Liver (tissue), 9 donors: Measurements from ENCODE around the gene GLRX. TPM values are rescaled to one million over a fixed set of nuclear protein-coding genes. Genes with fewer than 3 reads are reported as not detected.

Source experiments
- DNase-seq: peaks from one replicate; pipeline ENCODE4 v3.0.0-alpha.2; 2017; ENCODE audit warnings: low spot score
- H3K27ac ChIP-seq, 2 donors: one replicate each; pipeline ENCODE4 v1.7.0; 2013; ENCODE audit warnings: inconsistent platforms in 2 of 2, low read length in 2 of 2, control low read depth in 1 of 2, low read depth in 1 of 2, mild to moderate bottlenecking in 1 of 2
- H3K27me3 ChIP-seq, 4 donors: one replicate each; pipeline versions ENCODE4 v1.6.1 to v1.7.0; 2013; ENCODE audit warnings: low read length in 3 of 4, inconsistent platforms in 1 of 4, mild to moderate bottlenecking in 1 of 4, moderate library complexity in 1 of 4; ENCODE audit not compliant: control insufficient read depth in 4 of 4, insufficient read depth in 4 of 4
- H3K36me3 ChIP-seq, 4 donors: one replicate each; pipeline versions ENCODE4 v1.6.1 to v1.7.0; 2013; ENCODE audit warnings: low read length in 3 of 4, mild to moderate bottlenecking in 3 of 4, low read depth in 1 of 4, moderate library complexity in 1 of 4; ENCODE audit not compliant: control insufficient read depth in 4 of 4, insufficient read depth in 3 of 4
- H3K4me1 ChIP-seq, 4 donors: one replicate each; pipeline versions ENCODE4 v1.6.1 to v1.7.0; 2013; ENCODE audit warnings: low read length in 3 of 4, mild to moderate bottlenecking in 3 of 4, moderate library complexity in 1 of 4; ENCODE audit not compliant: control insufficient read depth in 4 of 4, insufficient read depth in 4 of 4
- H3K4me3 ChIP-seq, 3 donors: one replicate each; pipeline versions ENCODE4 v1.6.1 to v1.7.0; 2013; ENCODE audit warnings: low read length in 3 of 3, control low read depth in 1 of 3, low read depth in 1 of 3, mild to moderate bottlenecking in 1 of 3
- H3K9ac ChIP-seq, 2 donors: one replicate each; pipeline ENCODE4 v1.7.0; 2013; ENCODE audit warnings: low read length in 2 of 2, mild to moderate bottlenecking in 2 of 2, moderate library complexity in 2 of 2, control low read depth in 1 of 2, low read depth in 1 of 2
- H3K9me3 ChIP-seq, 4 donors: one replicate each; pipeline versions ENCODE4 v1.6.1 to v1.7.0; 2013; ENCODE audit warnings: low read length in 3 of 4; ENCODE audit not compliant: control insufficient read depth in 4 of 4
- ATF3 ChIP-seq: IDR thresholded peaks from 2 replicates; pipeline ENCODE4 v1.6.1; 2016; ENCODE audit warnings: antibody characterized with exemption
- FOXA1 ChIP-seq: IDR thresholded peaks from 2 replicates; pipeline ENCODE4 v1.6.1; 2016; ENCODE audit warnings: antibody characterized with exemption
- FOXA2 ChIP-seq: IDR thresholded peaks from 2 replicates; pipeline ENCODE4 v1.6.1; 2016; ENCODE audit warnings: antibody characterized with exemption
- GABPA ChIP-seq, 2 donors: IDR thresholded peaks in 1 of 2; conservative IDR thresholded peaks in 1 of 2; 2 replicates each; pipeline ENCODE4 v1.6.1; 2016; ENCODE audit warnings: antibody characterized with exemption in 2 of 2, mild to moderate bottlenecking in 1 of 2, moderate library complexity in 1 of 2
- HNF4A ChIP-seq, 2 donors: conservative IDR thresholded peaks; 2 replicates each; pipeline ENCODE4 v1.6.1; 2016; ENCODE audit warnings: antibody characterized with exemption in 2 of 2, mild to moderate bottlenecking in 2 of 2
- HNF4G ChIP-seq: IDR thresholded peaks from 2 replicates; pipeline ENCODE4 v1.6.1; 2016; ENCODE audit warnings: antibody characterized with exemption
- JUND ChIP-seq, 2 donors: IDR thresholded peaks; 2 replicates each; pipeline ENCODE4 v1.6.1; 2016; ENCODE audit warnings: antibody characterized with exemption in 2 of 2
- MAX ChIP-seq: IDR thresholded peaks from 2 replicates; pipeline ENCODE4 v1.6.1; 2016; ENCODE audit warnings: antibody characterized with exemption
- RAD21 ChIP-seq, 2 donors: IDR thresholded peaks; 2 replicates each; pipeline ENCODE4 v1.6.1; 2016; ENCODE audit warnings: antibody characterized with exemption in 2 of 2, mild to moderate bottlenecking in 2 of 2
- REST ChIP-seq: IDR thresholded peaks from 2 replicates; pipeline ENCODE4 v1.6.1; 2016; ENCODE audit warnings: antibody characterized with exemption, mild to moderate bottlenecking
- RXRA ChIP-seq, 2 donors: IDR thresholded peaks; 2 replicates each; pipeline ENCODE4 v1.6.1; 2017 to 2018; ENCODE audit warnings: antibody characterized with exemption in 2 of 2, mild to moderate bottlenecking in 1 of 2
- SP1 ChIP-seq: IDR thresholded peaks from 2 replicates; pipeline ENCODE4 v1.6.1; 2018; ENCODE audit warnings: antibody characterized with exemption, mild to moderate bottlenecking
- TAF1 ChIP-seq: conservative IDR thresholded peaks from 2 replicates; pipeline ENCODE4 v1.6.1; 2016; ENCODE audit warnings: antibody characterized with exemption, mild to moderate bottlenecking
- WGBS: extraction: QIAGEN DNeasy Blood & Tissue Kit; methylation state at CpG from one replicate; pipeline ENCODE4 v1.1.7; 2013; 5-methylcytosine and 5-hydroxymethylcytosine counted together
- polyA plus RNA-seq, 2 donors: library from polyadenylated mRNA; stranded (reverse) in 1 of 2; unstranded in 1 of 2; fragments of 200-250 nt in 1 of 2; fragments of >200 nt in 1 of 2; fragmentation: Nextera tagmentation in 1 of 2; extraction: Ambion mirVana in 1 of 2; gene quantifications; one replicate each; pipeline versions ENCODE4 v1.2.1 to v1.2.3, GENCODE V29; 2013 to 2015
- total RNA-seq, 2 donors: library from RNA; depleted of rRNA; stranded (reverse); fragments of >200 nt; gene quantifications; one replicate each; pipeline ENCODE4 v1.2.3, GENCODE V29; 2014
- TF ChIP-seq, protein P1 (sequence below): fragments of 150-350 bp; IDR thresholded peaks from 2 replicates; pipeline ENCODE4 v1.5.1; 2017; ENCODE audit warnings: improper control_type of control experiment, low read depth, low read length; ENCODE audit not compliant: missing input control
- TF ChIP-seq, protein P2 (sequence below): IDR thresholded peaks from 2 replicates; pipeline ENCODE4 v1.6.1; 2016; ENCODE audit warnings: antibody characterized with exemption
- donor health status: healthy.
- donor health status: healthy.
- donor health status: healthy.
- donor health status: healthy.
- donor health status: healthy.

GLRX gene
- total and polyA plus RNA-seq, 4 donors: 48.2 to 187 (median 107) TPM

DNA sequence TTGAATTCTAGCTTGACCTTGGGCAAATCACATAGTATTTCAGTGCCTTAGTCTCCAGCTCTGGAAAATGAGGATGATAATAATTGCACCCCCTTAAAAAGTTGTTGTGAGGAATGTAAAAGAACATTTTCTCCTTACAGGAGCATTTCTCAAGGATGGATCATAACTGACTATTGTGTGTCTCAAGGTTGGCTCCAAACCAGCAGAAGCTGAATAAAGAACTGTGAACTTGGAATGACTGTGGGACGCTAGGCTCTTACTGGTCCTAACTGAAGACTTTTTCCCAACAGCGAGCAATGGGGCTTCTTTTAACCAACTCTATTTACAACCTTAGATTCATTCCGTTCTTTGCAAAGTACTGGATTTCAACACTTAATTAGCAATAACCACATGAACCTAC is 26.2 kb upstream of the GLRX start:
- peak overlapping the region in 1 of 2 donors; percentile 15 for H3K27ac ChIP-seq

More for the DNA sequence above, 26.2 kb upstream of the GLRX start:
- H3K36me3 ChIP-seq: no peaks in the 10 kb centered on the region
- peak overlapping the region in 1 of 2 donors; percentile 13 for H3K9ac ChIP-seq
- peaks cover 0 to 41% (median 22%) of the 10 kb centered on the region in 4 donors for H3K4me1 ChIP-seq
- H3K27me3 ChIP-seq: no peaks in the 10 kb centered on the region
- H3K4me3 ChIP-seq: no peak overlapping the region
- no peak for DNase-seq
- 77% methylated on average over 3 of the region's 3 CpGs for WGBS
- H3K9me3 ChIP-seq: no peaks in the 10 kb centered on the region
- TF ChIP-seq REST: no peak
- no peak for TF ChIP-seq RXRA (IDR thresholded peaks at IDR 0.05)
- no peak for TF ChIP-seq JUND (IDR thresholded peaks at IDR 0.05)
- TF ChIP-seq FOXA1: no peak
- no peak for TF ChIP-seq SP1
- TF ChIP-seq GABPA (IDR thresholded peaks at IDR 0.05 in 1 of 2, conservative IDR thresholded peaks at IDR 0.05 in 1 of 2): no peak
- TF ChIP-seq FOXA2: no peak
- TF ChIP-seq RAD21 (IDR thresholded peaks at IDR 0.05): no peak
- no peak for TF ChIP-seq MAX
- TF ChIP-seq, protein P1, sequence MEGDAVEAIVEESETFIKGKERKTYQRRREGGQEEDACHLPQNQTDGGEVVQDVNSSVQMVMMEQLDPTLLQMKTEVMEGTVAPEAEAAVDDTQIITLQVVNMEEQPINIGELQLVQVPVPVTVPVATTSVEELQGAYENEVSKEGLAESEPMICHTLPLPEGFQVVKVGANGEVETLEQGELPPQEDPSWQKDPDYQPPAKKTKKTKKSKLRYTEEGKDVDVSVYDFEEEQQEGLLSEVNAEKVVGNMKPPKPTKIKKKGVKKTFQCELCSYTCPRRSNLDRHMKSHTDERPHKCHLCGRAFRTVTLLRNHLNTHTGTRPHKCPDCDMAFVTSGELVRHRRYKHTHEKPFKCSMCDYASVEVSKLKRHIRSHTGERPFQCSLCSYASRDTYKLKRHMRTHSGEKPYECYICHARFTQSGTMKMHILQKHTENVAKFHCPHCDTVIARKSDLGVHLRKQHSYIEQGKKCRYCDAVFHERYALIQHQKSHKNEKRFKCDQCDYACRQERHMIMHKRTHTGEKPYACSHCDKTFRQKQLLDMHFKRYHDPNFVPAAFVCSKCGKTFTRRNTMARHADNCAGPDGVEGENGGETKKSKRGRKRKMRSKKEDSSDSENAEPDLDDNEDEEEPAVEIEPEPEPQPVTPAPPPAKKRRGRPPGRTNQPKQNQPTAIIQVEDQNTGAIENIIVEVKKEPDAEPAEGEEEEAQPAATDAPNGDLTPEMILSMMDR: no peak
- TF ChIP-seq ATF3: no peak
- TF ChIP-seq HNF4A (conservative IDR thresholded peaks at IDR 0.05): no peak
- TF ChIP-seq HNF4G: no peak
- TF ChIP-seq, protein P2, sequence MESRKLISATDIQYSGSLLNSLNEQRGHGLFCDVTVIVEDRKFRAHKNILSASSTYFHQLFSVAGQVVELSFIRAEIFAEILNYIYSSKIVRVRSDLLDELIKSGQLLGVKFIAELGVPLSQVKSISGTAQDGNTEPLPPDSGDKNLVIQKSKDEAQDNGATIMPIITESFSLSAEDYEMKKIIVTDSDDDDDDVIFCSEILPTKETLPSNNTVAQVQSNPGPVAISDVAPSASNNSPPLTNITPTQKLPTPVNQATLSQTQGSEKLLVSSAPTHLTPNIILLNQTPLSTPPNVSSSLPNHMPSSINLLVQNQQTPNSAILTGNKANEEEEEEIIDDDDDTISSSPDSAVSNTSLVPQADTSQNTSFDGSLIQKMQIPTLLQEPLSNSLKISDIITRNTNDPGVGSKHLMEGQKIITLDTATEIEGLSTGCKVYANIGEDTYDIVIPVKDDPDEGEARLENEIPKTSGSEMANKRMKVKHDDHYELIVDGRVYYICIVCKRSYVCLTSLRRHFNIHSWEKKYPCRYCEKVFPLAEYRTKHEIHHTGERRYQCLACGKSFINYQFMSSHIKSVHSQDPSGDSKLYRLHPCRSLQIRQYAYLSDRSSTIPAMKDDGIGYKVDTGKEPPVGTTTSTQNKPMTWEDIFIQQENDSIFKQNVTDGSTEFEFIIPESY: no peak
- TF ChIP-seq TAF1: no peak
